Upper lobe of left lung (tissue), 6 donors: ENCODE measurements around the gene SGTA. TPM values are rescaled to one million over a fixed set of nuclear protein-coding genes. Genes with fewer than 3 reads are reported as not detected.

Experiments
- ATAC-seq, 2 donors: fragments of 200-7000 bp; cut with Tn5 transposase; one replicate each; pipeline ENCODE4 v1.9.1; 2022; ENCODE audit warnings: mild to moderate bottlenecking in 2 of 2, moderate library complexity in 2 of 2; ENCODE audit not compliant: low FRiP score in 2 of 2
- DNase-seq, 2 donors: peaks; one replicate each; pipeline ENCODE4 v3.0.0-alpha.2; 2019 to 2020
- H3K27ac ChIP-seq, 4 donors: fragments of 200-600 bp; sonication (generic); one replicate each; pipeline ENCODE4 v1.5.1; 2016 to 2019
- H3K27me3 ChIP-seq, 4 donors: fragments of 200-600 bp; sonication (generic); one replicate each; pipeline ENCODE4 v1.5.1; 2017 to 2019
- H3K36me3 ChIP-seq, 4 donors: fragments of 200-600 bp; sonication (generic); one replicate each; pipeline ENCODE4 v1.5.1; 2016 to 2019
- H3K4me1 ChIP-seq, 4 donors: fragments of 200-600 bp; sonication (generic); one replicate each; pipeline ENCODE4 v1.5.1; 2018 to 2019
- H3K4me3 ChIP-seq, 4 donors: fragments of 200-600 bp; sonication (generic); one replicate each; pipeline ENCODE4 v1.5.1; 2017 to 2019; ENCODE audit warnings: mild to moderate bottlenecking in 2 of 4, moderate library complexity in 1 of 4
- H3K9me3 ChIP-seq, 4 donors: fragments of 200-600 bp; sonication (generic); one replicate each; pipeline ENCODE4 v1.5.1; 2018 to 2019
- CTCF ChIP-seq, 6 experiments: fragments of 450-650 bp in 4 of 6; fragments of 200-600 bp in 2 of 6; sonication (generic) in 2 of 6; IDR thresholded peaks; one replicate each; pipeline ENCODE4 v1.5.1; 2016 to 2019; ENCODE audit warnings: antibody characterized with exemption in 6 of 6
- EP300 ChIP-seq, 4 donors: sonication (generic); formaldehyde crosslinking; IDR thresholded peaks; one replicate each; pipeline ENCODE4 v1.5.1; 2017; ENCODE audit warnings: antibody characterized with exemption in 4 of 4, control low read depth in 2 of 4
- POLR2A ChIP-seq, 4 donors: fragments of 450-650 bp; IDR thresholded peaks; one replicate each; pipeline ENCODE4 v1.5.1; 2016 to 2017; ENCODE audit warnings: antibody characterized with exemption in 4 of 4, mild to moderate bottlenecking in 2 of 4
- POLR2AphosphoS5 ChIP-seq, 2 donors: sonication (generic); formaldehyde crosslinking; IDR thresholded peaks; one replicate each; pipeline ENCODE4 v1.5.1; 2017; ENCODE audit warnings: antibody characterized with exemption in 2 of 2
- WGBS, 2 donors: methylation state at CpG; one replicate each; pipeline ENCODE4 v1.1.5; 2017 to 2018; 5-methylcytosine and 5-hydroxymethylcytosine counted together
- total RNA-seq, 6 donors: library from RNA; depleted of rRNA in 4 of 6; stranded (reverse); fragments of >200 nt in 4 of 6; gene quantifications; one replicate each; pipeline versions ENCODE4 v1.1.0 to v1.2.1, GENCODE V29; 2016 to 2021
- donor health status: DM: no; HTN: no; CAD: no; lungs with moderate emphysema.
- donor health status: DM: no; HTN: yes; CAD: no; lungs with severe emphysema.

The SGTA gene
- total RNA-seq, 6 donors from 2014 or later: 34.3 to 56.4 (median 46.1) TPM

DNA sequence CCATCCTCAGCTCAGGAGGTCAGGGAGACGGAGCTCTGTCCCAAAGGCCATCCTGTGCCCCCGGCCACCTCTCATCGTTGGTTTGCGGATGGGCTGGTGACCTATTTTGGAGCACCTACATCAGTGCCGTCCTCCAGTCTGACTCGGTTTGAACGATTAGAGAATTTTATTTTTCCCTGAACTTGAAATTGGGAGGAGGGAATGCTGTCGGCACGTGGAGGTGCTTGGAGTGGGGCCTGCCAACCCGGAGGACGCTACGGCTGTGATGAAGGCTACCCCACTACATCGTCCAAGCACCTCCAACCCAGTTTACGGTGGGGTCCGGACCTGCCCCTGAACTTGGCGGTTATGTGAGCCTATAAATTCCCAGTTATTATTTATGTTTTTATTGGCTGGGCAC lies 33.6 kb upstream of the SGTA start:
- no peak for DNase-seq
- no peaks in the 10 kb centered on the region for H3K27me3 ChIP-seq
- no peak for TF ChIP-seq POLR2A (IDR thresholded peaks at IDR 0.05)
- TF ChIP-seq EP300 (IDR thresholded peaks at IDR 0.05): no peak
- TF ChIP-seq CTCF (IDR thresholded peaks at IDR 0.05): no peak
- TF ChIP-seq POLR2AphosphoS5 (IDR thresholded peaks at IDR 0.05): no peak
- H3K9me3 ChIP-seq: no peaks in the 10 kb centered on the region
- H3K4me1 ChIP-seq: peaks cover 7 to 20% (median 10%) of the 10 kb centered on the region in 4 donors
- no peak overlapping the region for H3K4me3 ChIP-seq
- WGBS, 2 donors: 92 to 94% methylated on average over 16 of the region's 16 CpGs
- no peak for ATAC-seq
- no peak overlapping the region for H3K27ac ChIP-seq
- peaks cover 0 to 19% (median 8%) of the 10 kb centered on the region in 4 donors for H3K36me3 ChIP-seq

GRCh38 chr19:2815923-2816322 lies 32.9 kb upstream of the SGTA start:
- TF ChIP-seq POLR2AphosphoS5 (IDR thresholded peaks at IDR 0.05) (no peak), CTCF (IDR thresholded peaks at IDR 0.05) (no peak), POLR2A (IDR thresholded peaks at IDR 0.05) (no peak), EP300 (IDR thresholded peaks at IDR 0.05) (no peak)
- H3K36me3 ChIP-seq: peaks cover 0 to 26% (median 11%) of the 10 kb centered on the region in 4 donors
- no peak overlapping the region for H3K27ac ChIP-seq
- peak in 1 of 2 donors; percentile 64 for DNase-seq
- H3K27me3 ChIP-seq: no peaks in the 10 kb centered on the region
- ATAC-seq: no peak
- no peak overlapping the region for H3K4me3 ChIP-seq
- no peaks in the 10 kb centered on the region for H3K9me3 ChIP-seq
- H3K4me1 ChIP-seq: peaks cover 7 to 14% (median 8%) of the 10 kb centered on the region in 4 donors
- 92% methylated on average over 7 to 15 of the region's 15 CpGs for WGBS, 2 donors

- WGBS, 2 donors: 96 to 100% methylated on average over 2 to 11 of the region's 13 CpGs
- DNase-seq (peak in 1 of 2 donors; percentile 65), ATAC-seq (no peak)
- Histone ChIP-seq H3K4me1 (peaks cover under 1 to 7% (median 2%) of the 10 kb centered on the region in 4 donors), H3K27ac (no peak overlapping the region), H3K4me3 (no peak overlapping the region), H3K36me3 (peaks cover 0 to 34% (median 17%) of the 10 kb centered on the region in 4 donors), H3K9me3 (no peaks in the 10 kb centered on the region), H3K27me3 (no peaks in the 10 kb centered on the region)
- TF ChIP-seq POLR2AphosphoS5 (IDR thresholded peaks at IDR 0.05): no peak
- TF ChIP-seq CTCF (IDR thresholded peaks at IDR 0.05): no peak
- no peak for TF ChIP-seq POLR2A (IDR thresholded peaks at IDR 0.05)
- no peak for TF ChIP-seq EP300 (IDR thresholded peaks at IDR 0.05)
These were observed 32.1 kb upstream of the SGTA start for GRCh38 chr19:2815191-2815614.

DNA sequence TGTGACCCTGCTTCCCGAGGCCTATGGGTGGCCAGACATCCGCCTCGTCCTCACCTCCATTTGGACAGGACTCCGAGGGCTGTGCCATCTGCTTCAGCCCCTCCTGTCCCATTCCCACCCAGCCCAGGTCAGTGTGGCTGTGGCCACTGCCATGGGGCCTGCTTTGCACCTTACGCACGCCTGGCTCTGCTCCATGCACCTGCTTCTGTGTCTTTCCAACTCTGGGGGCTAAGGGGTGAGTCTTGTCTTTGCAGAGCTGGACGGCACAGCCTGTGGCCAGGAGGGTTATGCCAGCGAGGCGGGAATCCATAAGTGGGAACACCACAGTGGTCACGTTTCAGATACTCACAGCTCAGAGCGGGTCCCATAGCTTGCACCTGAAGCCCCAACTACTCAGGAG lies 31.4 kb upstream of the SGTA start:
- TF ChIP-seq POLR2A (IDR thresholded peaks at IDR 0.05) (no peak), CTCF (IDR thresholded peaks at IDR 0.05) (no peak), EP300 (IDR thresholded peaks at IDR 0.05) (no peak), POLR2AphosphoS5 (IDR thresholded peaks at IDR 0.05) (no peak)
- Histone ChIP-seq H3K4me3 (no peak overlapping the region), H3K4me1 (peaks cover 0 to 3% (median 2%) of the 10 kb centered on the region in 4 donors), H3K27me3 (no peaks in the 10 kb centered on the region), H3K36me3 (peaks cover 0 to 41% (median 24%) of the 10 kb centered on the region in 4 donors), H3K9me3 (no peaks in the 10 kb centered on the region), H3K27ac (no peak overlapping the region)
- ATAC-seq: no peak
- 95% methylated on average over 6 to 11 of the region's 11 CpGs for WGBS, 2 donors
- DNase-seq: peak in 1 of 2 donors; percentile 44
